Karpas-422 (cell line): ENCODE measurements around the gene ANO1. TPM values are rescaled to one million over a fixed set of nuclear protein-coding genes. Genes with fewer than 3 reads are reported as not detected.

ENCODE experiments used
- DNase-seq: peaks from one replicate; pipeline ENCODE4 v3.0.0-alpha.2; 2015
- H2AFZ ChIP-seq: fragments of 200-600 bp; sonication (generic); 2 replicates; pipeline ENCODE4 v1.6.1; 2014; ENCODE audit warnings: antibody characterized with exemption, low read length, mixed read lengths
- H3K27ac ChIP-seq: fragments of 200-600 bp; sonication (generic); 2 replicates; pipeline ENCODE4 v1.5.1; 2014; ENCODE audit warnings: mild to moderate bottlenecking, low read length, moderate library complexity
- H3K27me3 ChIP-seq: fragments of 200-600 bp; sonication (generic); 2 replicates; pipeline ENCODE4 v1.6.1; 2014; ENCODE audit warnings: low read length, mixed read lengths
- H3K36me3 ChIP-seq: fragments of 200-600 bp; sonication (generic); 2 replicates; pipeline ENCODE4 v1.6.1; 2014; ENCODE audit warnings: low read length, mixed read lengths; ENCODE audit not compliant: insufficient read depth
- H3K4me1 ChIP-seq: fragments of 200-600 bp; sonication (generic); 2 replicates; pipeline ENCODE4 v1.6.1; 2014; ENCODE audit warnings: mild to moderate bottlenecking, low read length, mixed read lengths
- H3K4me2 ChIP-seq: fragments of 200-600 bp; sonication (generic); 2 replicates; pipeline ENCODE4 v1.6.1; 2014; ENCODE audit warnings: low read length, low read depth, mild to moderate bottlenecking; ENCODE audit not compliant: poor library complexity, severe bottlenecking
- H3K4me3 ChIP-seq: fragments of 200-600 bp; sonication (generic); 2 replicates; pipeline ENCODE4 v1.5.1; 2014; ENCODE audit warnings: mild to moderate bottlenecking, antibody characterized with exemption, low read length, mixed read lengths
- H3K79me2 ChIP-seq: fragments of 200-600 bp; sonication (generic); 2 replicates; pipeline ENCODE4 v1.6.1; 2014; ENCODE audit warnings: mild to moderate bottlenecking, low read length, mixed read lengths
- H3K9ac ChIP-seq: fragments of 200-600 bp; sonication (generic); 2 replicates; pipeline ENCODE4 v1.6.0; 2014; ENCODE audit warnings: low read length
- H3K9me2 ChIP-seq: fragments of 200-600 bp; sonication (generic), shearing (Covaris generic); replicated peaks from 2 replicates; pipeline ENCODE4 v1.6.0; 2014; ENCODE audit warnings: mild to moderate bottlenecking, low read length, moderate library complexity; ENCODE audit not compliant: insufficient read depth
- H3K9me3 ChIP-seq: fragments of 300-700, 200-600 bp; sonication (generic); 2 replicates; pipeline ENCODE4 v1.6.1; 2014; ENCODE audit warnings: low read length, mixed read lengths
- H4K20me1 ChIP-seq: fragments of 200-600 bp; sonication (generic); 2 replicates; pipeline ENCODE4 v1.6.1; 2014; ENCODE audit warnings: mild to moderate bottlenecking, antibody characterized with exemption, low read length, low read depth; ENCODE audit not compliant: insufficient read depth
- total RNA-seq: library from RNA; depleted of rRNA; stranded (reverse); fragments of >200 nt; shearing (Covaris generic); gene quantifications from 2 replicates; pipeline ENCODE4 v1.2.3, GENCODE V29; 2014; ENCODE audit warnings: low replicate concordance

Gene ANO1
- total RNA-seq, 1 experiment from 2014 or later: not detected

DNA sequence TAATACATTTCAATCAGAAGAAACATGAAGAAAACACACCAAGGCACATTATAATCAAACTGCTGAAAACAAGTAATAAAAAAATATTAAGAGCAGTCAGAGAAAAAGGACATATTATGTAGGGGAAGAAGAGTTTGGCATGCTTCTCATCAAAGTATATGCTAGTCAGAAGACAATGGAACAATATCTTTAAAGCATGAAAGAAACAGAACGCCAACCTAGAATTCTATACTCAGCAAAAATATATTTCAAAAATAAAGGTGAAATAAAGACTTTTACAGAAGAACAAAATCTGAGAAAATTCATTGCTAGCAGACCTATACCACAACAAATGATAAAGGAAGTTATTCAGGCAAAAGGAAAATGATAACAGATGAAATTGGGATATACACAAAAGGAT is 34.6 kb upstream of the ANO1 start:
- Histone ChIP-seq H3K36me3 (no peaks in the 10 kb centered on the region), H3K4me3 (no peak overlapping the region), H3K4me1 (no peaks in the 10 kb centered on the region), H3K4me2 (no peak overlapping the region), H3K79me2 (no peaks in the 10 kb centered on the region), H3K27ac (no peak overlapping the region), H3K9me3 (peaks cover 4% of the 10 kb centered on the region; the same call in 1 of the 2 replicates), H3K27me3 (no peaks in the 10 kb centered on the region), H2AFZ (no peak overlapping the region), H4K20me1 (no peaks in the 10 kb centered on the region), H3K9me2 (no peaks in the 10 kb centered on the region), H3K9ac (no peak overlapping the region)
- DNase-seq: no peak

GRCh38 chr11:70046089-70046488 is 32.0 kb upstream of the ANO1 start:
- Histone ChIP-seq H3K27ac (no peak overlapping the region), H2AFZ (no peak overlapping the region), H4K20me1 (no peaks in the 10 kb centered on the region), H3K4me2 (no peak overlapping the region), H3K27me3 (no peaks in the 10 kb centered on the region), H3K9ac (no peak overlapping the region), H3K79me2 (no peaks in the 10 kb centered on the region), H3K4me3 (no peak overlapping the region), H3K36me3 (no peaks in the 10 kb centered on the region), H3K4me1 (no peaks in the 10 kb centered on the region), H3K9me2 (no peaks in the 10 kb centered on the region), H3K9me3 (peaks cover 4% of the 10 kb centered on the region; the same call in 1 of the 2 replicates)
- no peak for DNase-seq

GRCh38 chr11:70048279-70049024 is 29.7 kb upstream of the ANO1 start:
- no peak overlapping the region for H2AFZ ChIP-seq
- no peak overlapping the region for H3K27ac ChIP-seq
- H3K4me1 ChIP-seq: no peaks in the 10 kb centered on the region
- H3K4me2 ChIP-seq: no peak overlapping the region
- H3K4me3 ChIP-seq: no peak overlapping the region
- H3K79me2 ChIP-seq: no peaks in the 10 kb centered on the region
- no peak for DNase-seq
- no peaks in the 10 kb centered on the region for H3K9me2 ChIP-seq
- H3K9ac ChIP-seq: no peak overlapping the region
- H3K27me3 ChIP-seq: no peaks in the 10 kb centered on the region
- H4K20me1 ChIP-seq: no peaks in the 10 kb centered on the region
- no peaks in the 10 kb centered on the region for H3K36me3 ChIP-seq
- H3K9me3 ChIP-seq: peaks cover 4% of the 10 kb centered on the region; the same call in 1 of the 2 replicates

DNA sequence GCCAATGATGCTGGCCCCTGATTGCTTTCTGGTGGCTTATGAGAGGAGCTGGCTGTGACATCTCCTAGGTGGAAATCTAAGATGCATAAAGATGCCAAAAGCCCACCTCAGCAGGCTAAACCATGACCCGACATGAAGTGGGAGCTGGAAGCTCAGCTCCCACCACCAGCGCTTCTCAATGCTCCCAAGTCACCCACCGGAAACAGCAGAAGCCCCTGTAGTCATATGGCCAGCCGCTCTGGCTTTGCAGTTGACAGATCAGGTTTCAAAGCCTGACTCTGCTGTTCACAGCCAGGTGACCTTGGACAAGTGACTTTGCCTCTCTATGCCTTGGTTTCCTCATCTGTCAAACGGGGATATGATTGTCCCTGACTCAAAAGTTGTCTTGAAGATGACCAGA is 29.1 kb upstream of the ANO1 start:
- Histone ChIP-seq H2AFZ (no peak overlapping the region), H3K4me3 (no peak overlapping the region), H3K9me2 (no peaks in the 10 kb centered on the region), H3K9ac (no peak overlapping the region), H3K36me3 (no peaks in the 10 kb centered on the region), H3K79me2 (no peaks in the 10 kb centered on the region), H3K4me2 (no peak overlapping the region), H3K27ac (no peak overlapping the region), H4K20me1 (no peaks in the 10 kb centered on the region), H3K27me3 (no peaks in the 10 kb centered on the region), H3K4me1 (no peaks in the 10 kb centered on the region), H3K9me3 (peaks cover 4% of the 10 kb centered on the region; the same call in 1 of the 2 replicates)
- no peak for DNase-seq

GRCh38 chr11:70050243-70050642 is 27.9 kb upstream of the ANO1 start:
- no peak overlapping the region for H2AFZ ChIP-seq
- no peaks in the 10 kb centered on the region for H3K79me2 ChIP-seq
- H3K4me2 ChIP-seq: no peak overlapping the region
- H3K27ac ChIP-seq: no peak overlapping the region
- H4K20me1 ChIP-seq: no peaks in the 10 kb centered on the region
- DNase-seq: no peak
- H3K36me3 ChIP-seq: no peaks in the 10 kb centered on the region
- no peaks in the 10 kb centered on the region for H3K9me3 ChIP-seq
- H3K4me1 ChIP-seq: no peaks in the 10 kb centered on the region
- no peak overlapping the region for H3K4me3 ChIP-seq
- no peaks in the 10 kb centered on the region for H3K9me2 ChIP-seq
- no peaks in the 10 kb centered on the region for H3K27me3 ChIP-seq
- H3K9ac ChIP-seq: no peak overlapping the region

GRCh38 chr11:70054004-70054403 is 24.1 kb upstream of the ANO1 start:
- Histone ChIP-seq H3K79me2 (no peaks in the 10 kb centered on the region), H3K36me3 (no peaks in the 10 kb centered on the region), H3K9me3 (no peaks in the 10 kb centered on the region; the same call in 1 of the 2 replicates), H3K27me3 (no peaks in the 10 kb centered on the region), H3K4me3 (no peak overlapping the region), H3K4me1 (no peaks in the 10 kb centered on the region), H4K20me1 (no peaks in the 10 kb centered on the region), H3K4me2 (no peak overlapping the region), H3K9me2 (no peaks in the 10 kb centered on the region), H2AFZ (no peak overlapping the region), H3K27ac (no peak overlapping the region), H3K9ac (no peak overlapping the region)
- no peak for DNase-seq

GRCh38 chr11:70055444-70055843 is 22.7 kb upstream of the ANO1 start:
- no peak overlapping the region for H3K4me2 ChIP-seq
- H3K9me3 ChIP-seq: no peaks in the 10 kb centered on the region; the same call in 1 of the 2 replicates
- H2AFZ ChIP-seq: no peak overlapping the region
- H3K36me3 ChIP-seq: no peaks in the 10 kb centered on the region
- H3K27me3 ChIP-seq: no peaks in the 10 kb centered on the region
- H3K4me1 ChIP-seq: no peaks in the 10 kb centered on the region
- H3K9me2 ChIP-seq: no peaks in the 10 kb centered on the region
- no peak for DNase-seq
- no peaks in the 10 kb centered on the region for H4K20me1 ChIP-seq
- no peak overlapping the region for H3K27ac ChIP-seq
- H3K79me2 ChIP-seq: no peaks in the 10 kb centered on the region
- H3K4me3 ChIP-seq: no peak overlapping the region
- no peak overlapping the region for H3K9ac ChIP-seq

GRCh38 chr11:70057080-70057479 is 21.0 kb upstream of the ANO1 start:
- Histone ChIP-seq H3K9ac (no peak overlapping the region), H3K9me2 (no peaks in the 10 kb centered on the region), H3K9me3 (no peaks in the 10 kb centered on the region; the same call in 1 of the 2 replicates), H4K20me1 (no peaks in the 10 kb centered on the region), H3K4me1 (no peaks in the 10 kb centered on the region), H3K27ac (no peak overlapping the region), H3K27me3 (no peaks in the 10 kb centered on the region), H3K79me2 (no peaks in the 10 kb centered on the region), H3K4me2 (no peak overlapping the region), H3K4me3 (no peak overlapping the region), H3K36me3 (no peaks in the 10 kb centered on the region), H2AFZ (no peak overlapping the region)
- DNase-seq: no peak
